Activated T-cell treated with anti-CD3 and anti-CD28 coated beads, Interleukin-2, amount 50 U/mL, for 4 hours (primary cell): ENCODE data around the gene DPYSL5. TPM values are rescaled to one million over a fixed set of nuclear protein-coding genes. Genes with fewer than 3 reads are reported as not detected.

Experiments
- ATAC-seq, 2 donors: fragments of 200-7000 bp; cut with Tn5 transposase; one replicate each; pipeline ENCODE4 v1.10.0; 2021
- DNase-seq: peaks from one replicate; pipeline ENCODE4 v3.0.0-alpha.2; 2020
- H3K27me3 Mint-ChIP-seq: one replicate; pipeline ENCODE4 v1.8.0; 2021; ENCODE audit warnings: low read depth, mixed read lengths
- H3K36me3 Mint-ChIP-seq: one replicate; pipeline ENCODE4 v1.8.0; 2022; ENCODE audit warnings: mixed read lengths; ENCODE audit not compliant: insufficient read depth
- H3K4me1 Mint-ChIP-seq: one replicate; pipeline ENCODE4 v1.8.0; 2021; ENCODE audit warnings: low read depth, mixed read lengths
- H3K4me3 Mint-ChIP-seq: one replicate; pipeline ENCODE4 v1.8.0; 2021; ENCODE audit warnings: mild to moderate bottlenecking, moderate library complexity, mixed read lengths
- H3K9me3 Mint-ChIP-seq: one replicate; pipeline ENCODE4 v1.8.0; 2021; ENCODE audit warnings: mixed read lengths
- total RNA-seq, 3 donors: library from RNA; stranded (reverse); gene quantifications; one replicate each; pipeline ENCODE4 v1.2.1, GENCODE V29; 2021

Gene DPYSL5
- total RNA-seq, 3 donors from 2014 or later: not detected

- no peaks in the 10 kb centered on the region for H3K36me3 Mint-ChIP-seq
- no peak for ATAC-seq
- H3K4me1 Mint-ChIP-seq: peaks cover 3% of the 10 kb centered on the region
- no peak for DNase-seq
- no peak overlapping the region for H3K4me3 Mint-ChIP-seq
- H3K27me3 Mint-ChIP-seq: peaks cover 41% of the 10 kb centered on the region
- H3K9me3 Mint-ChIP-seq: no peaks in the 10 kb centered on the region
Observed at GRCh38 chr2:26852405-26853306, 4.7 kb downstream of the DPYSL5 start.

DNA sequence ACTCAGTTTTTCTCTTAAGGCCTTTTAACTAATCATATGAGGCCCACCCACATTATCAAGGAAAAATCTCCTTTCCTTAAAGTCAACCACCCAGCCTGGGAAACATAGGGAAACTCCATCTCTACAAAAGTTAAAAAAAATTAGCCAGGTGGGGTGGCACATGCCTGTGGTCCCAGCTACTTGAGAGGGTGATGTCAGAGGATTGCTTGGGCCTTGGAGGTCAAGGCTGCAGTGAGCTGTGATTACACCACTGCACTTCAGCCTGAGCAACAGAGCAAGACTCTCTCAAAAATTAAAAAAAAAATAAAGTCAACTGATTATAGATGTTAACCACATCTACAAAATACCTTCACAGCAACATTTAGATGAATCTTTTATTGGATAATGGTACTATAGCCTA lies 5.8 kb downstream of the DPYSL5 start:
- ATAC-seq (no peak), DNase-seq (no peak)
- H3K9me3 Mint-ChIP-seq: no peaks in the 10 kb centered on the region
- peaks cover 41% of the 10 kb centered on the region for H3K27me3 Mint-ChIP-seq
- no peak overlapping the region for H3K4me3 Mint-ChIP-seq
- H3K36me3 Mint-ChIP-seq: no peaks in the 10 kb centered on the region
- H3K4me1 Mint-ChIP-seq: peaks cover 3% of the 10 kb centered on the region

DNA sequence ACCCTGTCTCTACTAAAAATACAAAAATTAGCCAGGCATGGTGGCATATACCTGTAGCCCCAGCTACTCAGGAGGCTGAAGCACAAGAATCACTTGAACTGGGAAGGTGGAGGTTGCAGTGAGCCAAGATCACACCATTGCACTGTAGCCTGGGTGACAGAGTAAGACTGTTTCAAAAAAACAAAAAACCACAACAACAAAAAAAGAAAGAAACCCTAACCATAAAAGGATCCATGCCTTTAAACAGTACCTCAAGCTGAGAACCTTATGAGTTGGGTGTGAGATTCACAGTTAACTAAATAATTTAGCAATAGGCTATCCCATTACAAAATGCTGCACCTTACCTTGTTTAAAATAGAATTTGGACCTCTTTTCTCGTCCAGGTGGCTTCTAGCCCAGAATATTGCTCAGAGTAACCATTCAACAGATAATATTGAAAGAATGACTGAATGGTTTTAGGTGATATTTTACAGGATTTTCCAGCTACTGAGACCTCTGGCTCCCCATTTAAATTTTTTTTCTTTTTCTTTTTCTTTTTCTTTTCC lies 6.4 kb downstream of the DPYSL5 start:
- Mint-ChIP-seq H3K9me3 (no peaks in the 10 kb centered on the region), H3K27me3 (peaks cover 38% of the 10 kb centered on the region), H3K4me1 (no peaks in the 10 kb centered on the region), H3K36me3 (no peaks in the 10 kb centered on the region), H3K4me3 (no peak overlapping the region)
- ATAC-seq (no peak), DNase-seq (no peak)

DNA sequence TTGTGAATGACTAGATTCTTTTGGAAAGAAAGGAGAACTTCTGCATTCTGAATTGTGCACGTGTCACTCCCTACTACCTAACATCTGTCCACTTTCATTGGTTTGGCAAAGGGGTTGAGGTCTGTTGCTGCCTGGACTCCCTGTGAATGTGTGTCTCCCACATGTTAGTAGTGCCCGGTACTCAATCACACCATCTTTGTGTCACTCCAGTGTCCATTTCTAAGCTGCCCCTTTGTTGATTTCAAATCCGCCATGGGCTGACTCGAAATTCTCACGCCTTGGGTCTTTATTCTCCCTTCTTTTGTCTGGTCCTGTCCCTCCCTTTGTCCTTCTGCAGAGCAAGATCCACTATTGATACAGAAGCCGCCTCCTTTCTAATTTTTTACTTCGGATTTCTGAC lies 7.5 kb downstream of the DPYSL5 start:
- no peaks in the 10 kb centered on the region for H3K9me3 Mint-ChIP-seq
- H3K4me1 Mint-ChIP-seq: no peaks in the 10 kb centered on the region

DNA sequence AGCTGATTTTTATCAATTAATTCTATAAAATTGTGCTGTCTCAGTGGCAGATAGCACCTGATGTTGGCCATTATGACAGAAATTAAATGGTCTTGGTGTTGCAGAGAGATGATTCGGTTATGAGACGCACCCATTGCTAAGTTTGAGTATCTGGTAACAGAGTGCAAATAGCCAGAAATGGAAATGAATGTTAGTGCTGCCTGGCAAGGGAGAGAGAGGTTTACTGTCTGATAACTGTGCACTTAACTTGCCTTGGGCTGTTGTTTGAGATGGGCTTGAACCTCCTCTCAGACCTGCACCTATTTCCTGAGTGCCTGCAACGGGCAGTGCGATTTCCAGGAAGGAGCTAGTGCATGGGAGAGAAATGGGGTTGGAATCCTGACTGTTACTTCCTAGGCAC lies 11.7 kb downstream of the DPYSL5 start:
- H3K27me3 Mint-ChIP-seq: peaks cover 20% of the 10 kb centered on the region
- H3K4me1 Mint-ChIP-seq: no peaks in the 10 kb centered on the region
- no peak for DNase-seq
- no peak overlapping the region for H3K4me3 Mint-ChIP-seq
- H3K36me3 Mint-ChIP-seq: no peaks in the 10 kb centered on the region
- no peaks in the 10 kb centered on the region for H3K9me3 Mint-ChIP-seq
- no peak for ATAC-seq

More for the DNA sequence above, 7.5 kb downstream of the DPYSL5 start:
- peaks cover 39% of the 10 kb centered on the region for H3K27me3 Mint-ChIP-seq
- no peak for DNase-seq
- H3K4me3 Mint-ChIP-seq: no peak overlapping the region
- no peaks in the 10 kb centered on the region for H3K36me3 Mint-ChIP-seq
- no peak for ATAC-seq

GRCh38 chr2:26860211-26860850 lies 12.4 kb downstream of the DPYSL5 start:
- DNase-seq (no peak), ATAC-seq (no peak)
- no peaks in the 10 kb centered on the region for H3K4me1 Mint-ChIP-seq
- H3K27me3 Mint-ChIP-seq: peaks cover 18% of the 10 kb centered on the region
- H3K36me3 Mint-ChIP-seq: no peaks in the 10 kb centered on the region
- no peak overlapping the region for H3K4me3 Mint-ChIP-seq
- H3K9me3 Mint-ChIP-seq: no peaks in the 10 kb centered on the region

GRCh38 chr2:26861610-26862224 lies 13.8 kb downstream of the DPYSL5 start:
- no peak for DNase-seq
- no peaks in the 10 kb centered on the region for H3K36me3 Mint-ChIP-seq
- H3K4me3 Mint-ChIP-seq: no peak overlapping the region
- peaks cover 10% of the 10 kb centered on the region for H3K27me3 Mint-ChIP-seq
- ATAC-seq: no peak
- H3K9me3 Mint-ChIP-seq: no peaks in the 10 kb centered on the region
- no peaks in the 10 kb centered on the region for H3K4me1 Mint-ChIP-seq

GRCh38 chr2:26864226-26864625 lies 16.3 kb downstream of the DPYSL5 start:
- Mint-ChIP-seq H3K36me3 (no peaks in the 10 kb centered on the region), H3K9me3 (no peaks in the 10 kb centered on the region), H3K4me3 (no peak overlapping the region), H3K27me3 (peaks cover 15% of the 10 kb centered on the region), H3K4me1 (no peaks in the 10 kb centered on the region)
- no peak for ATAC-seq
- no peak for DNase-seq

GRCh38 chr2:26864646-26865045 lies 16.7 kb downstream of the DPYSL5 start:
- no peaks in the 10 kb centered on the region for H3K4me1 Mint-ChIP-seq
- no peak for ATAC-seq
- H3K9me3 Mint-ChIP-seq: no peaks in the 10 kb centered on the region

GRCh38 chr2:26870585-26871095 lies 22.7 kb downstream of the DPYSL5 start:
- Mint-ChIP-seq H3K9me3 (no peaks in the 10 kb centered on the region), H3K36me3 (no peaks in the 10 kb centered on the region), H3K4me1 (no peaks in the 10 kb centered on the region), H3K4me3 (no peak overlapping the region), H3K27me3 (peaks cover 19% of the 10 kb centered on the region)
- DNase-seq: no peak
- no peak for ATAC-seq

More at GRCh38 chr2:26864646-26865045, 16.7 kb downstream of the DPYSL5 start:
- DNase-seq: no peak
- H3K36me3 Mint-ChIP-seq: no peaks in the 10 kb centered on the region
- no peak overlapping the region for H3K4me3 Mint-ChIP-seq
- H3K27me3 Mint-ChIP-seq: peaks cover 14% of the 10 kb centered on the region

GRCh38 chr2:26873286-26873983 lies 25.5 kb downstream of the DPYSL5 start:
- ATAC-seq: no peak

DNA sequence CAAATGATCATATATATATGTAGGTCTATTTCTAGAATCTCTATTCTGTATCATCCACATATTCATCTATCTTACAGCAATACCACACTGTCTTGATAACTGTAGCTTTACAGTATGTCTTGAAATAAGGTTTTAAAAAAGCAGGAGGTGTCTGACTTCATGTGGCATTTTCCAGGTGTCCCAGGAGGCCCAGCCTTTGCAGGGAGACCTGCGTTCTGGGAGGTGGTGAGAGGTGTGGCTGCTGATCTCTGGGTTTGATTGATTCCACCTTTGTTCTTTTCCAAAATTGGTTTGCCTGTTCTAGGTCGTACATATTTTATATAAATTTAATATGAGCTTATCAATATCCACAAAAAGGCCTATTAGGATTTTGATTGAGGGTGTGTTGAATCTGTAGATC lies 26.6 kb downstream of the DPYSL5 start:
- Mint-ChIP-seq H3K27me3 (peaks cover 20% of the 10 kb centered on the region), H3K4me3 (no peak overlapping the region), H3K9me3 (no peaks in the 10 kb centered on the region), H3K4me1 (no peaks in the 10 kb centered on the region), H3K36me3 (no peaks in the 10 kb centered on the region)
- DNase-seq (no peak), ATAC-seq (no peak)

More at GRCh38 chr2:26873286-26873983, 25.5 kb downstream of the DPYSL5 start:
- H3K36me3 Mint-ChIP-seq: no peaks in the 10 kb centered on the region
- no peaks in the 10 kb centered on the region for H3K9me3 Mint-ChIP-seq
- DNase-seq: no peak
- no peak overlapping the region for H3K4me3 Mint-ChIP-seq
- H3K27me3 Mint-ChIP-seq: peaks cover 18% of the 10 kb centered on the region
- no peaks in the 10 kb centered on the region for H3K4me1 Mint-ChIP-seq

DNA sequence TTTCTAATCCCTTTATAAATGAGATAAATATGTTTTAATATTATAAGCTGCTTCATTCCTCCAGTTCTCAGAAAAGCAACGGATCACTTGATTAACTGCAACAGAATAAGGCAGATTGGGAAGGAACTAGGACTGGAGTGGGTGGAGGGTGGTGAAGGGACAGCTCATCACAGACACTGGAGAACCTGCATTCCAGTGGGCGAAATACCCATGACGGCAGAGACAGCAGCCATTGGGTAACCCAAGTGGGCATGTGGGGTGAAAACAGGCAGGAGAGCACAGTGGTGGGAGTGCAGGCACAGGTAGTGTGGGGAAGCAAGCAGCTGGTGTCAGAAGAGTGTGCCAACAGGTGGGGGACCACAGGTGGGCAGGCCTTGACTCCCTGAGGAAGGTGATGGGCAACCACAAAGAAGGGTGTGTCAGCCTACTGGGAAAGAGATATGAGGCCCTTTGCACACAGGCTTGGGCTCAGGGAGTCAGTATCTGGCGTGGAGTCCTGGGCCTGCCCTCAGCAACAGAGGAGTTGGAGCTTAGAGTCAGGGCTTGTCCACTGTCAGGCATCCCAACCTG lies 27.2 kb downstream of the DPYSL5 start:
- Mint-ChIP-seq H3K27me3 (peaks cover 16% of the 10 kb centered on the region), H3K9me3 (no peaks in the 10 kb centered on the region), H3K4me3 (no peak overlapping the region), H3K36me3 (no peaks in the 10 kb centered on the region), H3K4me1 (no peaks in the 10 kb centered on the region)
- DNase-seq (no peak), ATAC-seq (no peak)
